Suppressor macrophage treated with lipopolysaccharide for 4 hours (primary cell): ENCODE data around the gene ZSWIM5.
A peak's percentile ranks its signal among the peaks of the same experiment; 100 is the strongest.
"Not testable (repeated sequence)": the region's sequence is repeated elsewhere in the genome, so short reads cannot be mapped to it uniquely, and the experiment has no call there.

ENCODE experiments used
- DNase-seq: peaks from one replicate; pipeline ENCODE4 v3.0.0-alpha.2; 2020

ZSWIM5 gene

GRCh38 chr1:45205910-45206721 is at the start of gene ZSWIM5:
Gene ZSWIM5, minus strand, starts transcription at chr1:45206605. Its CDS starts 255 bp downstream, at chr1:45206350.
- DNase-seq, result peak; percentile 46

- no peak for DNase-seq
These were observed 48.1 kb upstream of the ZSWIM5 start for GRCh38 chr1:45254490-45254889.

DNA sequence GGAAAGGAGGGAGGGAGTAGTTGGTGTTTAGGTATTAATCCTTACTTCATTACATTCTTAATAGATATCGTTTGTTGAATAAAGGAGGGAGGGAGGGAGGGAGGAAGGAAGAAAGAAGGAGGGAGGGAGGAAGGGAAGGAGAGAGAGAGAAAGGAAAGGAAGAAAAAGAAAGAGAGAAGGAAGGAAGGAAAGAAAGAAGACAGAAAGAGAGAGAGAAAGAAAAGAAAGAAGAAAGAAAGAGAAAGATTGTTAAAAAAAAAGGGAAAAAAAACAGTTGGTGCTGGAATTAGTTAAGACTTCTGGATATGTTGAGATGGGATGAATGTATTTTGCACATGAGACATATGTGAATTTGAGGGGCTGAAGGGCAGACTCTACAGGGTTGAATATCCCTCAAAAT is 44.1 kb upstream of the ZSWIM5 start:
- DNase-seq, result no peak

DNA sequence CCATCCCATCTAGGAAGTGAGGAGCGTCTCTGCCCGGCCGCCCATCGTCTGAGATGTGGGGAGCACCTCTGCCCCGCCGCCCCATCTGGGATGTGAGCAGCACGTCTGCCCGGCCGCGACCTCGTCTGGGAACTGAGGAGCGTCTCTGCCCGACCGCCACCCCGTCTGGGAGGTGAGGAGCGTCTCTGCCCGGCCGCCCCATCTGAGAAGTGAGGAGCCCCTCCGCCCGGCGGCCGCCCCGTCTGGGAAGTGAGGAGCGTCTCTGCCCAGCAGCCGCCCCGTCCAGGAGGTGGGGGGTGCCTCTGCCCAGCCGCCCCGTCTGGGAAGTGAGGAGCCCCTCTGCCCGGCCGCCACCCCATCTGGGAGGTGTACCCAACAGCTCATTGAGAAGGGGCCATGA is 41.6 kb upstream of the ZSWIM5 start:
- DNase-seq, result not testable (repeated sequence)

DNA sequence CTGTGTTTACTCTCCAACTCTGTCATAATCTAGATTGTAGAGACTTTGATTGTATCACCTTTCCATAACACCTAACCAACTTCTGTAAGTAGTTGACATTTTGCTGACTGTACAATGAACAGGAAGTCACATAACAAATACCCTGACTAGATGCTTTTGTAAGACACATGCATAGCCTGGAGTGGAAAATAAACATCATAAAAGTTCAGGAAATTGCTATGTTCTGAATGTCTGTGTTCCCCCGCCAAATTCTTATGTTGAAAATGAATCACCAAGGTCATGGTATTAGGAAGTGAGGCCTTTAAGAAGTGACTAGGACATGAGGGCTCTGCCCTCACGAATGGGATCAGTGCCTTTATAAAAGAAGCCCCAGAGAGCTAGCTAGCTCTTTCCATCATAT is 40.4 kb upstream of the ZSWIM5 start:
- DNase-seq, result no peak

DNA sequence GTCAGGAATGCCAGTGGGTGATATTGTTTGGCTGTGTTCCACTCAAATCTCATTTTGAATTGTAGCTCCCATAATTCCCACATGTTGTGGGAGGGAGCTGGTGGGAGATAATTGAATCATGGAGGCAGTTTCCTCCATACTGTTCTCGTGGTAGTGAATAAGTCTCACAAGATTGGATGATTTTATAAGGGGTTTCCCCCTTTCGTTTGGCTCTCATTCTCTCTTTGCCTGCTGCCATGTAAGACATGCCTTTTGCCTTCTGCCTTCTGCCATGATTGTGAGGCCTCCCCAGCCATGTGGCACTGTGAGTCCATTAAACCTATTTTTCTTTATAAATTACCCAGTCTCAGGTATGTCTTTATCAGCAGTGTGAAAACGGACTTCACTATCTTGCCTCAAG is 40.0 kb upstream of the ZSWIM5 start:
- not testable (repeated sequence) for DNase-seq

GRCh38 chr1:45244660-45245059 is 38.3 kb upstream of the ZSWIM5 start:
- DNase-seq, result no peak

GRCh38 chr1:45243476-45244343 is 37.3 kb upstream of the ZSWIM5 start:
- DNase-seq, result no peak

GRCh38 chr1:45238846-45239245 is 32.4 kb upstream of the ZSWIM5 start:
- no peak for DNase-seq

DNA sequence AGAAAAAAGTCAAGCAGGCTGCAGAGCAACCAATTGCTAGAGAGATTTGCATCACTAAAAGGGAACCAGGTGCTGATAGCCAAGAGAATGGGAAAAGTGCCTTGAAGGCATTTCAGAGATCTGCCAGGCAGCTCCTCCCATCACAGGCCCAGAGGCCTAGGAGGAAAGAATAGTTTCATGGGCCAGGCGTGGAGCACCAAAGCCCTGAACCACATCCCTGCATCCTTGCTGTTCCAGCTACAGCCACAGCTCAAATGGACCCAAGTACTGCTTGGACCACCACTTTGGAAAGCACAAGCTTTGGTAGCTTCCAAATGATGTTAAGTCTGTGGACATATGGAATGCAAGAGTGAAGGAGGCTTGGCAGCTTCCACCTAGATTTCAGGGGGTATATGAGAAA is 29.7 kb upstream of the ZSWIM5 start:
- no peak for DNase-seq

DNA sequence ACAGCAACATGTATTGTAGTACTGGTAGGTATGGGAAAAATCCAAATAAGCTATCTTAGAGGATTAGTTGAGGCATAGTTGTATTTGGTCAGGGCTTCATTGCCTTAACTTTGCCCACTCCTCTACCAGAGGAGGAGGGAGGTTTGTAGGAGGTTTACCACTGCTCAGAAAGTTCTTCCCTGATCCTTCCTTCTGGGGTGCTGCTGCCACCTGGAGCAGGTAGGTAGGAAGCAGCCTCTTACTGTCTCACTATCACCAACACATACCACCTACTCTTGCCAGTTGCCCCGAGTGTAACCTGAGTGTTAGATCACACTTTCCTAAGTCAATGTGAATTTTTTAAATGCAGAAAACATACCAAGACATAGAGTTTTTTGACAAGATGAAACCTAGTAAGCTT is 24.1 kb upstream of the ZSWIM5 start:
- no peak for DNase-seq

DNA sequence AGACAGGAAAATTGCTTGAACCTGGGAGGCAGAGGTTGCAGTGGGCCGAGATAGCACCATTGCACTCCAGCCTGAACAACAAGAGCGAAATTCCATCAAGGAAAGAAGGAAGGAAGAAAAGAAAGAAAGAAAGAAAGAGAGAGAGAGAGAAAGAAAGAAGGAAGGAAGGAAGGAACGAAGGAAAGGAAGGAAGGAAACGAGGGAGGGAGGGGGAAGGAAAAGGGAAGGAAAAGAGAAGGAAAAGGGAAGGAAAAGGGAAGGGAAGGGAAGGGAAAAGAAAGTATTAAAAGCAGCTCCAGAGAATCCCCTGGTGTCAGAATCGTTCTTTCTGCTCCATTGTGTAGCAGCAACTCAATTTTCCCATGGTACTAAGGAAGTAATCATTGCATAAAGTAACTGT is 19.2 kb upstream of the ZSWIM5 start:
- no peak for DNase-seq

DNA sequence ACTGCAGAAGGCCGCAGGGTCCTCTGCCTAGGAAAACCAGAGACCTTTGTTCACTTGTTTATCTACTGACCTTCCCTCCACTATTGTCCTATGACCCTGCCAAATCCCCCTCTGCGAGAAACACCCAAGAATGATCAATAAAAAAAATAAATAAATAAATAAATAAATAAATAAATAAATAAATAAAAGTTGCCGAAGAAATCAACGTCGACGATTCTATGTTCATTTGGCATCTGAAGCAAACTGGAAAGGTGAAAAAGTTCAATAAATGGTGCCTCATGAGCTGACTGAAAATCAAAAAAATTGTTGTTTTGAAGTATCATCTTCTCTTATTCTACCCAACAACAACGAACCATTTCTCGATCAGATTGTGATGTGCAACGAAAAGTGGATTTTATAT is 17.3 kb upstream of the ZSWIM5 start:
- not testable (repeated sequence) for DNase-seq

GRCh38 chr1:45221716-45222115 is 15.3 kb upstream of the ZSWIM5 start:
- DNase-seq, result no peak

GRCh38 chr1:45216861-45217260 is 10.5 kb upstream of the ZSWIM5 start:
- DNase-seq, result no peak

GRCh38 chr1:45216200-45216541 is 9.8 kb upstream of the ZSWIM5 start:
- no peak for DNase-seq

- no peak for DNase-seq
These were observed 9.2 kb upstream of the ZSWIM5 start for GRCh38 chr1:45215485-45216199.

- no peak for DNase-seq
These were observed 7.5 kb upstream of the ZSWIM5 start for GRCh38 chr1:45213892-45214291.

DNA sequence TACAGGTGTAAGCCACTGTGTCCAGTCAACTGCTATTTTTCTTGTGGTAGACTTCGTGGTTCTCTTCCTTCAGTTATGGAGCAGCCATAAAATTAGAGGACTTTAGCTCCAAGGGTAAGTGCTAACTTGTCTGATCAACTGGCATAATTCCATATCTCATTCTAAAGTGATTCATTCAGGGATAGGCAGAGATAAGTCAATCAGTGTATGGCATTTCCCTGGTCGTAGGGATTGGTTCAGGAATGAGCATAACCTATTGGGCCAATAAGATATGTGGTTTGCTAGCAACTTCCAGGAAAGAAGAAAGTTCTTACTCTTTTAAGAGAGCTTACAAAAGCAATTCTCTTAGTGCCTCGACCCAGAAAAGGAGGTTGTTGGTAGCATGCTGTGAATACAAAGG is 4.7 kb upstream of the ZSWIM5 start:
- no peak for DNase-seq

DNA sequence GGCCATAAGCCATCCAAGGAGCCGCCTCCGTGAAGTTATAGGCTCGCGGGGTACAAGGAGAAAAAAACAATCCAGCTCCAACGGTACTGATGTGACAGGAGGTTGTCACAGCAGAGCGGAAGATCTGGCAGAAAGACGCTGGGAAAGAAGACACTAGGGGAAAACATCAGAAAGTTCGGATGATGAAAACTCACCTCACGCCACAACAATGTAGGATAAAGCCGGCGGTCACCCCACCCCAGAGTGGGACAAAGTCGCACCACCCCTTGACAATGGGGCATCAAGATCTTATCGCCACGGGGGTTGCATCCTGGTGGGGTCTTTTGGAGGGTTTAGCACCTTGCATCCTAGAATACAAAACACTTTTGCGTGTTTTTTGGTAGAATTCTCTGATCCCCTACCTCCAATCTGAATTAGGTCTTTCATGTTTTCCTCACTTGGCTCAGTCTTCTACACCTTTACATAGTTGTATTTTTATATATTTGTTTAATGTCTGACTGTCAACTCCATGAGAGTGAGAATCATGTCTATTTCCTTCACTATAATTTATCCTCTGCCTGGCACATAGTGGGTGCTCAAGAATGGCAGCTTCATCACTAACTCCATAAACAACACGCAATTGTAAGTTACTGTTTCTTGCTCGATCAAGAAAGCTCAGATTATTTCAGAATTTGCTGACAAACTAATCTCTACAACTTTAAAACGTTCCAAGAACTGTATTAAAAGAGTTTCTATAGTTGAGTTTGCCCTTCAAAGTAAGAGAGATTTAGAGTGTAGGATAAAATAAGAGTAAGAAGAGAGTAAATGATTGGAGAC is 611 bp upstream of the ZSWIM5 start:
- no peak for DNase-seq

DNA sequence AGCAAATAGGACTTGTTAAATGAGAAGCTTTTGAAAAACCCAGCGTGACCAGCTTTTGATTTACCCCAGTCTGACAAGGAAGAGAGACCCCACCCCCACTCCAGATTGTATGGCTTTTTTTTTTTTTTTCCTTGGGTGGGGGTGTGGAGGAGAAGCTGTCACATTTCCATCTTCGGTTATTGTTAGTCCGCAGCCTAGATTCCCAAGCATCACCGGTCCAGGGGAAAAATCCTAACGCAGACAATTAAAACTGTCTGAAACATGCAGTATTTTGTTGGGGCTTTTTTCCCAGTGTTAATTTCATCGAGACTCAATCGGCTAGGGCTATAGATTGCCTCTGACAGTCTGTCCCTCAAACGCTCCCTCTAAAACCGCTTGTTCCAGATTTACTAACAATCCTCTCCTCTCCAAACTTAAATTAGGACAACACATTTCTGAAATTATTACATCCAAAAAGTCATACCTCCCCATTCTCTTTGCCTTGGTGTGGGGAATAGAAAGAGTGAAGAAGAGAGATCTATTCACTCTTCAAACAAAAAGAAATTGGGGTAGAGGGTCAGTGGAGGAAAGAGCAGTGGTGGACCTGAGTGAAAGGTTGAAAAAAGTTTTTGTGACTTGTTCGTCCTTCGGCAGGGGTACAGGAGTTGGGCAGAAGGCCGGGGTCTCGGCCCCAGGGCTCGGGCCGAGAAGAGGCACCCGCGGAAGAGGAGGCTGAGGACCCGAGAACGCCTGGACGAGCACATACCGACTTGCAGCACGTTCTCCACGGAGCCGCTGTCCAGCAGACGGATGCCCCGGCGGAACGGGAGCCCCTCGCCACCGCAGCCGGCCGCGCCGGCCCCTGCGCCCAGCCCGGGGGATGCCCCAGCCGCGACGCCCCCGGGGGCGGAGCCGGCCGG is 1.1 kb downstream of the ZSWIM5 start:
- DNase-seq, result peak; percentile 19
